Natural killer cell treated with Interleukin-12 subunit alpha and Interleukin-12 subunit beta and Interleukin-15 and Interleukin-18, amount 100 ng/mL, for 72 hours (primary cell): Measurements from ENCODE around the gene DCAF4. TPM values are rescaled to one million over a fixed set of nuclear protein-coding genes. Genes with fewer than 3 reads are reported as not detected.
A peak's percentile ranks its signal among the peaks of the same experiment; 100 is the strongest.
"Not testable (repeated sequence)": the region's sequence is repeated elsewhere in the genome, so short reads cannot be mapped to it uniquely, and the experiment has no call there.

Experiments
- ATAC-seq, 2 donors: fragments of 150-1000 bp; cut with Tn5 transposase in 1 of 2; sonication (Bioruptor Pico), chemical (Tn5 transposase) in 1 of 2; 2 replicates each; pipeline ENCODE4 v1.10.0; 2021
- DNase-seq: peaks from one replicate; pipeline ENCODE4 v3.0.0; 2022; ENCODE audit warnings: low spot score
- H3K27ac Mint-ChIP-seq, 2 donors: 1 replicate in 1 of 2; 2 replicates in 1 of 2; pipeline ENCODE4 v1.8.0; 2022; ENCODE audit warnings: mixed read lengths in 2 of 2, mild to moderate bottlenecking in 1 of 2, moderate library complexity in 1 of 2
- H3K27me3 Mint-ChIP-seq, 2 donors: 1 replicate in 1 of 2; 2 replicates in 1 of 2; pipeline ENCODE4 v1.8.0; 2022; ENCODE audit warnings: mixed read lengths in 2 of 2
- H3K36me3 Mint-ChIP-seq: one replicate; pipeline ENCODE4 v1.8.0; 2022; ENCODE audit warnings: mixed read lengths
- H3K4me1 Mint-ChIP-seq, 2 donors: 1 replicate in 1 of 2; 2 replicates in 1 of 2; pipeline ENCODE4 v1.8.0; 2022; ENCODE audit warnings: low read depth in 2 of 2, mixed read lengths in 2 of 2, mild to moderate bottlenecking in 1 of 2
- H3K4me3 Mint-ChIP-seq: one replicate; pipeline ENCODE4 v1.8.0; 2022; ENCODE audit warnings: mixed read lengths
- H3K9me3 Mint-ChIP-seq: 2 replicates; pipeline ENCODE4 v1.8.0; 2022; ENCODE audit warnings: mixed read lengths
- total RNA-seq, 2 donors: library from RNA; stranded (reverse); gene quantifications; one replicate each; pipeline ENCODE4 v1.2.3, GENCODE V29; 2022

Gene DCAF4
- total RNA-seq, 2 donors from 2014 or later = 15.1 to 20.6 TPM

GRCh38 chr14:72956741-72957140 lies 30.5 kb downstream of the DCAF4 start:
- ATAC-seq, DNase-seq, H3K36me3 Mint-ChIP-seq, H3K4me1 Mint-ChIP-seq, H3K9me3 Mint-ChIP-seq, H3K27ac Mint-ChIP-seq, H3K4me3 Mint-ChIP-seq, H3K27me3 Mint-ChIP-seq: not testable (repeated sequence)

- Mint-ChIP-seq H3K4me1 (no peaks in the 10 kb centered on the region), H3K4me3 (no peak overlapping the region), H3K27me3 (no peaks in the 10 kb centered on the region), H3K9me3 (no peaks in the 10 kb centered on the region), H3K36me3 (no peaks in the 10 kb centered on the region), H3K27ac (no peak overlapping the region)
- ATAC-seq (no peak), DNase-seq (no peak)
These were observed 30.9 kb downstream of the DCAF4 start for GRCh38 chr14:72957213-72957612.

GRCh38 chr14:72958548-72958947 lies 32.3 kb downstream of the DCAF4 start:
- Mint-ChIP-seq H3K27ac (no peak overlapping the region), H3K4me1 (no peaks in the 10 kb centered on the region), H3K36me3 (no peaks in the 10 kb centered on the region), H3K4me3 (no peak overlapping the region), H3K27me3 (no peaks in the 10 kb centered on the region), H3K9me3 (no peaks in the 10 kb centered on the region)
- no peak for DNase-seq
- no peak for ATAC-seq

GRCh38 chr14:72961016-72961415 lies 34.8 kb downstream of the DCAF4 start:
- H3K27me3 Mint-ChIP-seq, DNase-seq, H3K9me3 Mint-ChIP-seq, H3K36me3 Mint-ChIP-seq, H3K4me3 Mint-ChIP-seq, H3K27ac Mint-ChIP-seq, ATAC-seq: not testable (repeated sequence)
- peaks cover 8 to 12% of the 10 kb centered on the region in 2 donors for H3K4me1 Mint-ChIP-seq

GRCh38 chr14:72961579-72962335 lies 35.5 kb downstream of the DCAF4 start:
- H3K27me3 Mint-ChIP-seq = no peaks in the 10 kb centered on the region
- peaks cover 8 to 12% of the 10 kb centered on the region in 2 donors for H3K4me1 Mint-ChIP-seq
- ATAC-seq = no peak
- H3K9me3 Mint-ChIP-seq = peaks cover 2% of the 10 kb centered on the region
- no peak overlapping the region for H3K27ac Mint-ChIP-seq
- H3K4me3 Mint-ChIP-seq = no peak overlapping the region
- DNase-seq = no peak
- no peaks in the 10 kb centered on the region for H3K36me3 Mint-ChIP-seq

- H3K4me3 Mint-ChIP-seq, DNase-seq, H3K9me3 Mint-ChIP-seq, H3K27ac Mint-ChIP-seq, H3K36me3 Mint-ChIP-seq, H3K27me3 Mint-ChIP-seq, ATAC-seq: not testable (repeated sequence)
- peaks cover 8 to 12% of the 10 kb centered on the region in 2 donors for H3K4me1 Mint-ChIP-seq
These were observed 36.1 kb downstream of the DCAF4 start for GRCh38 chr14:72962336-72962754.

- Mint-ChIP-seq H3K27ac (no peak overlapping the region), H3K36me3 (no peaks in the 10 kb centered on the region), H3K4me3 (no peak overlapping the region), H3K9me3 (peaks cover 2% of the 10 kb centered on the region), H3K27me3 (no peaks in the 10 kb centered on the region), H3K4me1 (peaks cover 8 to 12% of the 10 kb centered on the region in 2 donors)
- no peak for DNase-seq
- no peak for ATAC-seq
These were observed 36.6 kb downstream of the DCAF4 start for GRCh38 chr14:72962829-72963312.

GRCh38 chr14:72965249-72965648 lies 39.0 kb downstream of the DCAF4 start:
- Mint-ChIP-seq H3K27me3 (no peaks in the 10 kb centered on the region), H3K9me3 (peaks cover 2% of the 10 kb centered on the region), H3K27ac (peak overlapping the region; percentile 1 to 21), H3K4me3 (peak overlapping the region; percentile 47), H3K4me1 (peaks cover 8 to 12% of the 10 kb centered on the region in 2 donors), H3K36me3 (no peaks in the 10 kb centered on the region)
- ATAC-seq = peak; percentile 66 to 76
- no peak for DNase-seq

GRCh38 chr14:72966038-72966437 lies 39.8 kb downstream of the DCAF4 start:
- Mint-ChIP-seq H3K27ac (peak overlapping the region in 1 of 2 donors; percentile 1), H3K4me1 (peaks cover 8 to 12% of the 10 kb centered on the region in 2 donors), H3K4me3 (no peak overlapping the region), H3K9me3 (peaks cover 2% of the 10 kb centered on the region), H3K36me3 (no peaks in the 10 kb centered on the region), H3K27me3 (no peaks in the 10 kb centered on the region)
- DNase-seq (no peak), ATAC-seq (no peak)

- no peaks in the 10 kb centered on the region for H3K36me3 Mint-ChIP-seq
- peaks cover 8 to 12% of the 10 kb centered on the region in 2 donors for H3K4me1 Mint-ChIP-seq
- no peak overlapping the region for H3K4me3 Mint-ChIP-seq
- DNase-seq (no peak), ATAC-seq (no peak)
- H3K9me3 Mint-ChIP-seq = peaks cover 2% of the 10 kb centered on the region
- H3K27me3 Mint-ChIP-seq = no peaks in the 10 kb centered on the region
- no peak overlapping the region for H3K27ac Mint-ChIP-seq
These were observed 42.1 kb downstream of the DCAF4 start for GRCh38 chr14:72968316-72968715.

- Mint-ChIP-seq H3K36me3 (no peaks in the 10 kb centered on the region), H3K27ac (no peak overlapping the region), H3K4me1 (peaks cover 5 to 9% of the 10 kb centered on the region in 2 donors), H3K27me3 (no peaks in the 10 kb centered on the region), H3K9me3 (peaks cover 1% of the 10 kb centered on the region), H3K4me3 (no peak overlapping the region)
- no peak for DNase-seq
- no peak for ATAC-seq
These were observed 43.9 kb downstream of the DCAF4 start for GRCh38 chr14:72970058-72970630.

- Mint-ChIP-seq H3K27me3 (no peaks in the 10 kb centered on the region), H3K4me3 (no peak overlapping the region), H3K36me3 (peaks cover under 1% of the 10 kb centered on the region), H3K9me3 (no peaks in the 10 kb centered on the region), H3K27ac (no peak overlapping the region), H3K4me1 (peaks cover 0 to 1% of the 10 kb centered on the region in 2 donors)
- no peak for DNase-seq
- no peak for ATAC-seq
These were observed 44.7 kb downstream of the DCAF4 start for GRCh38 chr14:72970824-72971434.

- peaks cover 4% of the 10 kb centered on the region for H3K36me3 Mint-ChIP-seq
- H3K4me3 Mint-ChIP-seq = no peak overlapping the region
- H3K4me1 Mint-ChIP-seq = no peaks in the 10 kb centered on the region
- H3K9me3 Mint-ChIP-seq = no peaks in the 10 kb centered on the region
- H3K27ac Mint-ChIP-seq = no peak overlapping the region
- H3K27me3 Mint-ChIP-seq = no peaks in the 10 kb centered on the region
- no peak for DNase-seq
- ATAC-seq = no peak
These were observed 48.4 kb downstream of the DCAF4 start for GRCh38 chr14:72974661-72975060.

GRCh38 chr14:72975770-72976169 lies 49.5 kb downstream of the DCAF4 start:
- Mint-ChIP-seq H3K4me3 (no peak overlapping the region), H3K36me3 (peaks cover 4% of the 10 kb centered on the region)
- no peak for DNase-seq

More at GRCh38 chr14:72975770-72976169, 49.5 kb downstream of the DCAF4 start:
- H3K4me1 Mint-ChIP-seq = no peaks in the 10 kb centered on the region
- H3K27ac Mint-ChIP-seq = no peak overlapping the region
- H3K27me3 Mint-ChIP-seq = no peaks in the 10 kb centered on the region
- H3K9me3 Mint-ChIP-seq = no peaks in the 10 kb centered on the region
- ATAC-seq = no peak
